ENCODE data around the gene TIMM50. TPM values are rescaled to one million over a fixed set of nuclear protein-coding genes. Genes with fewer than 3 reads are reported as not detected.
A peak's percentile ranks its signal among the peaks of the same experiment; 100 is the strongest.

The TIMM50 gene
- total RNA-seq, 1 experiment from 2014 or later, result 218 TPM

DNA sequence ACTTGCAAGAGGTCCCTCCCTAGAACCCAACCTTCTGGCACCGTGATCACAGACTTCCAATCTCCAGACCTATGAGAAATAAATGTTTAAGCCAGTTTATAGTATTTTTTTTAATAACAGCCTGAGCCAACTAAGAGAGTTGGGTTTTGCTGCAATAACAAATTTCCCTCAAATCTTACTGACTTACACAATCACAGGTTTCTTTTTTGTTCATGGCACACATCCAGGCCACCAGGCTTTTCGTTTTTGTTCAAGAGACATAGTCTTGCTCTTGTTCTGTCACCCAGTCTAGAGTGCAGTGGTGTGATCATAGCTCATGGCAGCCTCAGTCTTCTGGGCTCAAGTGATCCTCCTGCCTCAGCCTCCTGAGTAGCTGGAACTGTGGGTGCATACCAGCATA, 32.4 kb downstream of the TIMM50 start:
- DNase-seq, result no peak
- Histone ChIP-seq H3K4me3 (no peak overlapping the region), H3K9me3 (no peaks in the 10 kb centered on the region), H3K27me3 (peaks cover 38% of the 10 kb centered on the region), H3K36me3 (no peaks in the 10 kb centered on the region)

DNA sequence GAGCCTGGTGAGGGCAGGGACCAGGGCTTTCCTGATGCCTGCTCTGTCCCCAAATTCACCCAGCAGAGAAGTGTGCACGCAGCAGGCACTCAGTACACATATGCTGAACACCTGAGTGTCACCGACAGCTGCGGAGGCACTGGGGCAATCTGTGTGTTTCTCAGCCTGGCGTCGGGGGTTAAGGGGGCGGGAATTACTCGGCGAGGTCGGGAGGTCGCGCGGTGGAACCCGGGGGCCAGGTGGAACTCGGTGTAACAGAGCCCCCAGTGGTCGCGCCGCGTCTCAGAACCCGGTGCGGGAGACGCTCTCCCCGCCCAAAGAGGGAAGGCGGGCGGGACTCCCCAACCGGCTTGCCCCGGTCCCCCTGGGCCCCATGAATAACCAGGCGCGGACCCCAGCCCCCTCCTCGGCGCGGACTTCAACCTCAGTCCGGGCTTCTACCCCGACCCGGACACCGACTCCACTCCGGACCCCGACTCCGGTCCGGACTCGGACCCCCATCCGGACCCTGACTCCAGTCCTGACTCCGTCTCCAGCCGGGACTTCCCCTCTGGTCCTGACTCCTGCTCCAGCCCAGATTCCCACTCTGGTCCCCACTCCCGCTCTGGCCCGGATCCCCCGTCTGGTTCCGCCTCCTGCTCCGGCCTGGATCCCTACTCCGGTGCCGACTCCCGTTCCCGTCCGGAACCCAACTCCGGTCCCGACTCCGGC, 34.4 kb downstream of the TIMM50 start, which contains the start of gene SELENOV:
SELENOV (plus strand) TSS at position 300 of the 711 bp plus-strand sequence; CDS start at position 374, 74 bp downstream.
- no peak within 1 kb of the TSS for H3K4me3 ChIP-seq
- peaks cover 36% of the 10 kb centered on the region for H3K27me3 ChIP-seq
- no peak for DNase-seq
- no peaks in the 10 kb centered on the region for H3K9me3 ChIP-seq
- H3K36me3 ChIP-seq, result no peaks in the 10 kb centered on the region

DNA sequence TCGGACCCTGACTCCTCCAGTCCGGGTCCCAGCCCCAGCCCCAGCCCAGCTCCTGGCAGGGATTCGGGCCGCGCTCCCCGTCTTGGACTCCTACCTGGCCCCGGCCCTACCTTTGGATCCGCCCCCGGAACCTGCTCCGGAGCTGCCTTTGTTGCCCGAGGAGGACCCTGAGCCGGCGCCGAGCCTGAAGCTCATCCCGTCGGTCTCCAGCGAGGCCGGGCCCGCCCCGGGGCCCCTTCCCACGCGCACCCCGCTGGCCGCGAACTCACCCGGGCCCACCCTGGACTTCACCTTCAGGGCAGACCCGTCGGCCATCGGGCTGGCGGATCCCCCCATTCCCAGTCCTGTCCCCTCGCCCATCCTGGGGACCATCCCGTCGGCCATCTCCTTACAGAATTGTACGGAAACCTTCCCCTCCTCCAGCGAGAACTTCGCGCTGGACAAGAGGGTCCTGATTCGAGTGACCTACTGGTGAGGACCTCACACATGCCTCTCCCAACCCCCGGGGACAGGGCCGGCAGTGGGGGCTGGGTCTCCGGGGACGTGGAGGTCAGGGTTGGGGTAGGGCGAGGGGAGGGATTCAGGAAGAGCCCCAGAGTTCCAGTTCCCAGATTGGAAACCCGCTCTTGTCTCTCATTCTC, 35.0 kb downstream of the TIMM50 start:
- Histone ChIP-seq H3K9me3 (no peaks in the 10 kb centered on the region), H3K36me3 (no peaks in the 10 kb centered on the region), H3K4me3 (no peak overlapping the region), H3K27me3 (peaks cover 36% of the 10 kb centered on the region)
- DNase-seq, result no peak

GRCh38 chr19:39516270-39516669, 35.6 kb downstream of the TIMM50 start:
- Histone ChIP-seq H3K27me3 (peaks cover 36% of the 10 kb centered on the region), H3K9me3 (no peaks in the 10 kb centered on the region), H3K4me3 (no peak overlapping the region), H3K36me3 (no peaks in the 10 kb centered on the region)
- DNase-seq, result no peak

DNA sequence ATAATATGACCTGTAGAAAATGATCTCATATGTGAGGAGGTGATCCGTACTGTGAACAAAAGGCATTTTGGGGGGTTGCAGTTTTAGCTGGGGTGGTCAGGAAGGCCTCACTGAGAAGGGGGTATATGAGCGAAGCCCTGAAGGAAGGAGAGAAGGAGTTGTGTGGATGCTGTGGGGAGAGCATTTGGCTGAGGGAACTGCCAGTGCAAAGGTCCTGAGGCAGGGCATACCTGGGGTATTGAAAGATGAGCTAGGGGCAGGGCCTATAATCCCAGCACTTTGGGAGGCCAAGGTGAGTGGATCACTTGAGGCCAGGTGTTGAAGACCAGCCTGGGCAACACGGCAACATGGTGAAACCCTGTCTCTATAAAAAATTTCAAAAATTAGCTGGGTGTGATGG, 36.8 kb downstream of the TIMM50 start:
- no peak overlapping the region for H3K4me3 ChIP-seq
- no peaks in the 10 kb centered on the region for H3K9me3 ChIP-seq
- H3K27me3 ChIP-seq, result peaks cover 36% of the 10 kb centered on the region
- no peaks in the 10 kb centered on the region for H3K36me3 ChIP-seq
- no peak for DNase-seq

DNA sequence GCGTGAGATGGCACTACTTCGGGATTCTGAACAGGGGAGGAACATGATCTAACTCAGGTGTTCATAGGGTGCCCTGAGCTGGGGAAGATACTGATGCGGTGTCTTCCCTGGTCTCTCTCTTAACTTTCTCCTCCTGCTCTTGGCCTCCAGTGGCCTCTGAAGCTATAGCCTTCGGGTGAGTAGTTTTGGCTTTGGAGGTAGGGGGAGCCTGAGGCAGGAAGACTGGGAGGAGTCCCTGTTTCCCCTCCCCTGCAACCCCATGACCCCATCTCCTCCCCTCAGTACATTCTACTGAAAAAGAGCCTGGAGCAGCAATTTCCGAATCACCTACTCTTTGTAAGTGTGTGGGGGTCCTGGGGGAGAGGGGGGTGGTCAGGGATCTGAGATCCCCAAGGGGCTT, 37.8 kb downstream of the TIMM50 start:
- peaks cover 30% of the 10 kb centered on the region for H3K27me3 ChIP-seq
- H3K9me3 ChIP-seq, result no peaks in the 10 kb centered on the region
- DNase-seq, result no peak
- no peaks in the 10 kb centered on the region for H3K36me3 ChIP-seq
- no peak overlapping the region for H3K4me3 ChIP-seq

DNA sequence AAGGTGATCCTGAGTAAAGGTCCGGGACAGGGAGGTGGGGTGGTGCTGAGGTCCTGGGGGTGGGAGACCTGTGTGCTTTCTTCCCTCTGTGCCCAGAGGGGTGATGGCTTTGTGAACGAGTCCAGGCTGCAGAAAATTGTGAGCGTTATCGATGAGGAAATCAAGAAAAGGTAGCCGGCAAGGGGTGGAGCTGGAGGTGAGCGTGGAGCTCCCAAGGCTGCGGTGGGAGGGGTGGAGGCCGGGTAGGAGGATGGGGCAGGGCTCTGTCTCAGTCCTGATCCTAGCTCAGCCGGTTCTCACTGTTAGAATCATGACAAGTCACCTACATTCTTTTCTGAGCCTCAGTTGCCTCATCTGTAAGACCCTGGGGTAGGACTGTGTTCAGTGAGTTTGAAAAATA, 38.3 kb downstream of the TIMM50 start:
- H3K9me3 ChIP-seq, result no peaks in the 10 kb centered on the region
- no peak for DNase-seq
- peaks cover 26% of the 10 kb centered on the region for H3K27me3 ChIP-seq
- no peaks in the 10 kb centered on the region for H3K36me3 ChIP-seq
- H3K4me3 ChIP-seq, result no peak overlapping the region

GRCh38 chr19:39520541-39521484, 40.2 kb downstream of the TIMM50 start:
- no peaks in the 10 kb centered on the region for H3K9me3 ChIP-seq
- no peak overlapping the region for H3K4me3 ChIP-seq
- H3K36me3 ChIP-seq, result no peaks in the 10 kb centered on the region
- peaks cover 8% of the 10 kb centered on the region for H3K27me3 ChIP-seq
- no peak for DNase-seq

DNA sequence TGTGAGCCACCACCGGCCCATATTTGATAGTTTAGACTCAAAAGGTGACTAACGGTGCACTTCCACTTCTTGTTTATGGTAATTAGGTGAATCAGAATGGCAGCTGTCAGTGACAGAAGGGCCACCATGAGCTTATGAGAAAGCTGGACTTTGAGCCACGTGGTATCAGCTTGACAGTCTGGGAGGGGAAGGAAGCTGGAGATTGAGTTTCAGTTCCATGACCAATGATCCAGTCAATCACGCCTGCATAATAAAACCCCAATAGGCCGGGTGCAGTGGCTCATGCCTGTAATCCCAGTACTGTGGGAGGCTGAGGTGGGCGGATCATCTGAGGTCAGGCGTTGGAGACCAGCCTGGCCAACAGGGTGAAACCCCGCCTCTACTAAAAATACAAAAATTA, 43.9 kb downstream of the TIMM50 start:
- Histone ChIP-seq H3K36me3 (peaks cover 9% of the 10 kb centered on the region; the same call in 1 of the 2 replicates), H3K4me3 (no peak overlapping the region), H3K9me3 (no peaks in the 10 kb centered on the region), H3K27me3 (no peaks in the 10 kb centered on the region)
- DNase-seq, result peak; percentile 14

DNA sequence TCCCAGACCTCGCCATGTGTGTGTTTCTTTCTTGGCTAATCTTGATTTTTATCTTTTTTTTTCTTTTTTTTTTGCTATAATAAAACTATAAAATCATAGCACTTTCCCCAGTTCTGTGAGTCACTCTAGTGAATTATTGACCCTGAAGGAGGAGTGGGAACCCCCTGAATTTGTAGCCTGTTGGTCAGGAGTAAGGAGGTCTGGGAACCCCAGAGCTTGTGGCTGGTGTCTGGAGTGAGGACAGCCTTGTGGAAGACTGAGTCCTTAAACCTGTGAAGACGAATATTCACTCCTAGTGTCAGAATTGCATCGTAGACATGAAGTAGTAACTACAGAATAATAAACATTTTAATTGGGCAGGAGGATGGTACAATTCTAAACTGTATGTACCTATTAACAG, 44.6 kb downstream of the TIMM50 start:
- DNase-seq, result no peak
- Histone ChIP-seq H3K9me3 (no peaks in the 10 kb centered on the region), H3K27me3 (no peaks in the 10 kb centered on the region), H3K4me3 (no peak overlapping the region), H3K36me3 (peaks cover 14% of the 10 kb centered on the region; the same call in 1 of the 2 replicates)

DNA sequence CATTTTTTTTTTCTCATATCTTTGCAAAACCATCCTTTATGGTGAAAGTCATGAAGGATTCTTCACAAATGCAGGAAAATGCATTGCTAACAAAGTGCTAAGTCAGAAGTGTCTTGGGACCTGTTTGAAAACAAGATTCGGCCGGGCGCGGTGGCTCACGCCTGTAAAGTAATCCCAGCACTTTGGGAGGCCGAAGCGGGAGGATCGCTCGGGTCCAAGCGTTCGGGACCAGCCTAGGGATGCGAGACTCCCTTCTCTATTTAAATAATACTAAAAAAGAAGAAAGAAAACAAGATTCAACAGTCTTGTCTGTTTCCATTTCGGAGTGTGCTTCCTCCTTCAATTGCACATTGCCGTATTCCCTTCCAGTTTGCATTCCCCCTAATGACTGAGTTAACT, 51.2 kb downstream of the TIMM50 start:
- no peaks in the 10 kb centered on the region for H3K9me3 ChIP-seq
- no peak for DNase-seq
- peaks cover 20% of the 10 kb centered on the region for H3K36me3 ChIP-seq
- H3K4me3 ChIP-seq, result peak overlapping the region; percentile 96
- no peaks in the 10 kb centered on the region for H3K27me3 ChIP-seq

GRCh38 chr19:39532233-39533002, 51.8 kb downstream of the TIMM50 start, which contains the start of gene EID2B:
TSS of gene EID2B (minus strand) at chr19:39532852. CDS start at chr19:39532802, 50 bp downstream.
- peak within 1 kb of the TSS; percentile 96 for H3K4me3 ChIP-seq
- no peaks in the 10 kb centered on the region for H3K27me3 ChIP-seq
- peak; percentile 90 for DNase-seq
- peaks cover 20% of the 10 kb centered on the region for H3K36me3 ChIP-seq
- no peaks in the 10 kb centered on the region for H3K9me3 ChIP-seq

GRCh38 chr19:39533003-39533512, 52.4 kb downstream of the TIMM50 start:
- no peaks in the 10 kb centered on the region for H3K27me3 ChIP-seq
- H3K4me3 ChIP-seq, result peak overlapping the region; percentile 96
- no peaks in the 10 kb centered on the region for H3K9me3 ChIP-seq
- H3K36me3 ChIP-seq, result peaks cover 17% of the 10 kb centered on the region
- no peak for DNase-seq

DNA sequence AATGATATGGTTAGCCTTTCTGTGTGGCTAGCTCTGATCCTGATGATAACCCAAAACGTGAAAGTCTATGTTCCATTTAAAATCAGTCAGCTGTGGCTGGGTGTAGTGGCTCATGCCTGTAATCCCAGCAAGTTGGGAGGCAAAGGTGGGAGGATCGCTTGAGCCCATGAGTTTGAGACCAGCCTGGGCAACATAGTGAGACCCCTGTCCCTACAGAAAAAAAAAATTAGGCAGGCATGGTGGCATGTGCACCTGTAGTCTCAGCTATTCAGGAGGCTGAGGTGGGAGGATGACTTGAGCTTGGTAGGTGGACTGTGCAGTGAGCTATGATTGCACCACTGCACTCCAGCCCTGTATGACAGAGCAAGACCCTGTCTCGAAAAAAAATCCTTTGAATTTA, 53.2 kb downstream of the TIMM50 start:
- no peak for DNase-seq
- no peaks in the 10 kb centered on the region for H3K9me3 ChIP-seq
- H3K4me3 ChIP-seq, result no peak overlapping the region
- no peaks in the 10 kb centered on the region for H3K27me3 ChIP-seq
- H3K36me3 ChIP-seq, result peaks cover 18% of the 10 kb centered on the region

GRCh38 chr19:39539165-39539517, 58.5 kb downstream of the TIMM50 start:
- no peaks in the 10 kb centered on the region; the same call in 1 of the 2 replicates for H3K27me3 ChIP-seq
- DNase-seq, result no peak
- peaks cover 3% of the 10 kb centered on the region; the same call in 1 of the 2 replicates for H3K36me3 ChIP-seq
- no peaks in the 10 kb centered on the region for H3K9me3 ChIP-seq
- peak overlapping the region; percentile 100 for H3K4me3 ChIP-seq

Measured in MG63 (cell line).